Fibroblast of villous mesenchyme (primary cell): Measurements from ENCODE around the gene OR10Z1. TPM values are rescaled to one million over a fixed set of nuclear protein-coding genes. Genes with fewer than 3 reads are reported as not detected.

ENCODE experiments used
- DNase-seq: peaks from one replicate; pipeline ENCODE4 v3.0.0-alpha.2; 2010; ENCODE audit warnings: low read depth
- H3K4me3 ChIP-seq: 2 replicates; pipeline ENCODE4 v1.5.1; 2011; ENCODE audit warnings: low read depth, mild to moderate bottlenecking, low read length
- CTCF ChIP-seq: IDR thresholded peaks from 2 replicates; pipeline ENCODE4 v1.5.1; 2012; ENCODE audit warnings: low read depth, mild to moderate bottlenecking, low read length; ENCODE audit not compliant: insufficient read depth
- total RNA-seq: library from RNA; depleted of rRNA; stranded (reverse); fragments of >200 nt; gene quantifications from 2 replicates; pipeline ENCODE4 v1.2.3, GENCODE V29; 2012

OR10Z1 gene
- total RNA-seq, 1 donor = not detected

GRCh38 chr1:158613764-158614163 is 8.7 kb downstream of the OR10Z1 start:
- DNase-seq = no peak
- no peak overlapping the region for H3K4me3 ChIP-seq
- TF ChIP-seq CTCF = no peak

- DNase-seq = no peak
- no peak overlapping the region for H3K4me3 ChIP-seq
- no peak for TF ChIP-seq CTCF
Observed at GRCh38 chr1:158638146-158638545, 33.1 kb downstream of the OR10Z1 start.

- DNase-seq = no peak
- no peak for TF ChIP-seq CTCF
- no peak overlapping the region for H3K4me3 ChIP-seq
Observed at GRCh38 chr1:158638904-158639303, 33.8 kb downstream of the OR10Z1 start.

DNA sequence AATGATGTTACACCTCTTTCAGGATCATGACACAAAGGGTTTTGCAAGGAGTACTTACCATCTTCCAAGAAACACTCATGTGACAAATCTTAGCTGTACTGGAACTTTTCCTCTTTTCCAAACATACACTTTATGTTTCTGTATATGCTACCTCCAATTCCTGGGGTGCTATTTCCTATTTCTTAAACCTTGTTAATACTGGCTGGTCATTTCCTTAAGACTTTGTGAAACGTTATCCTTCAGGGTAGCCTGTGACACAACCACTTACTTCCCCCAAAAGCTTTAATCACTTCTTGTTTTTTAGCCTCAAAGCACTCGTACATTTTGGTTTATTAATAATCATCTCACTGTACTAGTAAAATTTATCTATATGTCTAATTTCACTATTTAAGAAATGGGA is 39.4 kb downstream of the OR10Z1 start:
- no peak overlapping the region for H3K4me3 ChIP-seq
- no peak for DNase-seq
- TF ChIP-seq CTCF = no peak

DNA sequence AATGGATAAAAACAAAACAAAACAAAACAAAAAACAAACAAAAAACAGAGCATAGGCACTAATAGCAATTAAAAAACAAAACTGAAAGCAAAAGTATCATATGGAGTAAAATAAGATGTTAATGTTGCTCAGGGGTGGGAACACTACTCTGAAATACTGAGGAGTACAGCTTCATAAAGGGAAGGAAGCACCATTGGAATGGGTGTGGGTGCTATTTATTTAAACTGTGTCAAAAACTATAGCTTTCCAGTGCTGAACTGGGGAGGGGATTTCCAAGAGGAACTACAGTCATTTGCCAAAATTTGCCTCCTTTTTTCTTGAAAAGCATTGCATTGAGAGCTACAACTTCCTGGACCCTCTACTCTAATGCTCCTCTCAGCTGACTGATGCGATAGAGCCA is 41.4 kb downstream of the OR10Z1 start:
- no peak for DNase-seq
- H3K4me3 ChIP-seq = no peak overlapping the region
- no peak for TF ChIP-seq CTCF

- H3K4me3 ChIP-seq = no peak overlapping the region
- no peak for DNase-seq
- TF ChIP-seq CTCF = no peak
Observed at GRCh38 chr1:158649052-158649451, 44.0 kb downstream of the OR10Z1 start.

DNA sequence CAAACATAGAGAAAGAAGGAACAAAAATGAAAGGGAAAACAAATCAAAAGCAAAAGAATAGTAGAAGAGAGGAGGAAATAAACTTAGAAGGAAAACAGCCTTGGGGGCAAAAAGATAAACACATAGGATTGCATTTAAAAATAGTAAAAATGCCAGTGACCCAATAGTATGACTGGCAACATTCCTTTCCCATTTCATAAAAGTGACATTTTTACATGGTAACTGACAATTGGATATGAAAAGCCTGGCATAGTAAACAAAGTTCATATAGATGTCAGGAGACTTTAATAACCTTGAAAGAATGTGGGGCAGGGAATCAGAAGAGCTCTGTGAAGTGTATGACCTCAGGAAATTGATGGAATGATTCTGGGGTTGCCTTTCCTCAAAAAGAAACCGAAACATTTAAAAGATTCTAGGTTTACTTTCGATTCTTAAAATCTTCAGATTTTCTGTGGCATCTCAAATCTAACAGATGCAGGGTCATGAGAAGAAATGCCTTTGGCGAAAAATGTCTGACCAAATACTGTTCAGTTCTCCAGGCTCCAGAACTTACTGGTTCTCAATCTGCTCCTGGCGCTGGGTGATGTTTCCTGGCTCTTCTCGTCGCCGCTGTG is 47.8 kb downstream of the OR10Z1 start:
- TF ChIP-seq CTCF = no peak
- DNase-seq = no peak
- peak overlapping the region; percentile 41 for H3K4me3 ChIP-seq
